GM12873 (cell line): ENCODE results near the gene REN.

ENCODE experiments used
- CTCF ChIP-seq: IDR thresholded peaks from 2 replicates; pipeline ENCODE4 v1.5.1; 2012; ENCODE audit warnings: low read depth, mild to moderate bottlenecking, moderate library complexity, low read length, control low read depth; ENCODE audit not compliant: insufficient read depth; ENCODE audit errors: missing control alignments

The REN gene

GRCh38 chr1:204204944-204205343 is 38.8 kb upstream of the REN start:
- TF ChIP-seq CTCF, result no peak

GRCh38 chr1:204203206-204203767 is 37.1 kb upstream of the REN start:
- TF ChIP-seq CTCF, result no peak

- no peak for TF ChIP-seq CTCF
Observed at GRCh38 chr1:204202481-204202880, 36.3 kb upstream of the REN start.

- TF ChIP-seq CTCF, result no peak
Observed at GRCh38 chr1:204201348-204202040, 35.4 kb upstream of the REN start.

GRCh38 chr1:204199579-204199978 is 33.4 kb upstream of the REN start:
- TF ChIP-seq CTCF, result no peak

- no peak for TF ChIP-seq CTCF
Observed at GRCh38 chr1:204198348-204199340, 32.5 kb upstream of the REN start.

GRCh38 chr1:204197068-204197467 is 30.9 kb upstream of the REN start:
- TF ChIP-seq CTCF, result no peak
